Heart right ventricle (tissue), 16 donors: ENCODE measurements around the gene TTC23. TPM values are rescaled to one million over a fixed set of nuclear protein-coding genes. Genes with fewer than 3 reads are reported as not detected.

Experiments
- ATAC-seq, 8 donors: fragments of 200-7000 bp; cut with Tn5 transposase; one replicate each; pipeline ENCODE4 v1.9.1; 2020; ENCODE audit warnings: mild to moderate bottlenecking in 8 of 8, moderate library complexity in 8 of 8, moderate number of reproducible peaks in 1 of 8
- DNase-seq, 2 donors: peaks; one replicate each; pipeline ENCODE4 v3.0.0-alpha.2; 2020
- H3K27ac ChIP-seq, 10 donors: fragments of 200-600 bp; sonication (generic) in 2 of 10; one replicate each; pipeline versions ENCODE4 v1.5.0 to v1.8.0; 2020 to 2022; ENCODE audit warnings: mild to moderate bottlenecking in 3 of 10
- H3K27me3 ChIP-seq, 7 donors: fragments of 200-600 bp; one replicate each; pipeline ENCODE4 v1.8.0; 2021 to 2022; ENCODE audit warnings: mild to moderate bottlenecking in 2 of 7
- H3K36me3 ChIP-seq, 9 donors: fragments of 200-600 bp; sonication (generic) in 1 of 9; one replicate each; pipeline versions ENCODE4 v1.5.0 to v1.8.0; 2020 to 2022; ENCODE audit warnings: mild to moderate bottlenecking in 2 of 9
- H3K4me1 ChIP-seq, 9 donors: fragments of 200-600 bp; sonication (generic) in 1 of 9; one replicate each; pipeline versions ENCODE4 v1.5.0 to v1.8.0; 2020 to 2022; ENCODE audit warnings: mild to moderate bottlenecking in 4 of 9
- H3K4me3 ChIP-seq, 10 donors: fragments of 200-600 bp; sonication (generic) in 2 of 10; one replicate each; pipeline versions ENCODE4 v1.5.0 to v1.8.0; 2020 to 2022; ENCODE audit warnings: mild to moderate bottlenecking in 7 of 10, moderate library complexity in 2 of 10
- H3K9me3 ChIP-seq, 11 donors: fragments of 200-600 bp in 10 of 11; sonication (generic) in 2 of 11; one replicate each; pipeline versions ENCODE4 v1.5.0 to v1.8.0; 2013 to 2022; ENCODE audit warnings: mild to moderate bottlenecking in 2 of 11, control low read depth in 1 of 11, moderate library complexity in 1 of 11
- CTCF ChIP-seq, 9 donors: fragments of 200-600 bp; sonication (generic) in 2 of 9; IDR thresholded peaks; one replicate each; pipeline versions ENCODE4 v1.5.0 to v1.8.0; 2021 to 2022; ENCODE audit warnings: antibody characterized with exemption in 9 of 9, mild to moderate bottlenecking in 5 of 9, moderate library complexity in 1 of 9
- WGBS, 2 donors: extraction: QIAGEN DNeasy Blood & Tissue Kit; methylation state at CpG; one replicate each; pipeline ENCODE4 v1.1.7; 2013; ENCODE audit warnings: inconsistent platforms in 1 of 2; 5-methylcytosine and 5-hydroxymethylcytosine counted together
- intact Hi-C, 10 donors: fragments of 100-400 bp; cut with DNase I; formaldehyde crosslinking; loops; one replicate each; pipeline versions ENCODE4 v1.11.1 to v1.14.2; 2022
- long read RNA-seq, 3 donors: library from polyadenylated mRNA; unstranded; transcript quantifications; one replicate each; pipeline ENCODE4 v2.0.0, GENCODE V29; 2020 to 2021
- polyA plus RNA-seq, 2 donors: library from polyadenylated mRNA; stranded (reverse); fragments of 200-250 nt; gene quantifications; one replicate each; pipeline ENCODE4 v1.2.3, GENCODE V29; 2013
- total RNA-seq, 10 donors: library from RNA; stranded (reverse); fragmentation: NEBNext Ultra II Directional in 3 of 10; extraction: Animal tissue kit (Norgen Biotek cat#: 25700) in 3 of 10; gene quantifications; one replicate each; pipeline versions ENCODE4 v1.2.1 to v1.2.4, GENCODE V29; 2021 to 2023
- donor health status: Arrhythmogenic right ventricular cardiomyopathy.
- donor health status: ischemic (EF 13 %, LVEDD 7.1; RV severe dilation, severe dysfunction).
- donor health status: healthy with polysubstance abuse.
- donor health status: DM: no; HTN: yes; CAD: no.
- donor health status: DM: no; HTN: no; CAD: no.
- donor health status: ischemic (EF 25% LVEDD 6.9; RV normal size, moderate dysfunction).
- donor health status: ischemic (EF 25% LVEDD 5.7; RV mildly dilated, moderate dysfunction).
- donor health status: healthy.
- donor health status: DM: yes; HTN: yes; CAD: no.
- donor health status: Ischemic cardiomyopathy.
- donor health status: ischemic (EF 35%, LVEDD 5.7; RV mildly dilated, moderate dysfunction).
- donor health status: nonischemic (EF 11% LVEDD 7.7; RV severe dilation, severe dysfunction).
- donor health status: DM: yes; HTN: yes; CAD: no.
- donor health status: PGD.
- donor health status: ischemic (EF 29% LVEDD 5.4; RV normal size, mild dysfunction).
- donor health status: nonischemic (EF 23%, LVEDD 6.1; RV moderate dilation, normal function).

Gene TTC23
- total RNA-seq (10 to 100 TPM in 7 of 10 donors, 1 to 10 TPM in 3; 7.3 to 16.9 (median 11.8) TPM), polyA plus RNA-seq (1 to 10 TPM; 6.0 to 8.1 TPM)
- long read RNA-seq, donor 1, partial matches to known transcripts: 0 of 6 reads
- long read RNA-seq, donor 1, other reads (novel, unspliced or antisense): 6 of 6 reads
- long read RNA-seq, donor 2, partial matches to known transcripts: 1 of 6 reads
- long read RNA-seq, donor 2, other reads (novel, unspliced or antisense): 5 of 6 reads
- long read RNA-seq, donor 3, partial matches to known transcripts: 6 of 18 reads
- long read RNA-seq, donor 3, other reads (novel, unspliced or antisense): 12 of 18 reads

GRCh38 chr15:99249270-99249841, at the start of gene TTC23:
TTC23 (minus strand) TSS chr15:99249581; CDS start chr15:99228712, 20,869 bp downstream.
- Histone ChIP-seq H3K4me1 (peaks cover 4 to 53% (median 27%) of the 10 kb centered on the region in 9 donors), H3K27ac (peak within 1 kb of the TSS; percentile 66 to 95 (median 92)), H3K36me3 (peaks cover 0 to 9% (median 0%) of the 10 kb centered on the region in 9 donors), H3K27me3 (no peaks in the 10 kb centered on the region), H3K9me3 (no peaks in the 10 kb centered on the region), H3K4me3 (peak within 1 kb of the TSS; percentile 51 to 88 (median 80))
- no peak for TF ChIP-seq CTCF (IDR thresholded peaks at IDR 0.05)
- WGBS, 2 donors: 1 to 15% methylated on average over 14 of the region's 14 CpGs
- peak in 7 of 8 donors; percentile 14 to 58 (median 39) for ATAC-seq
- DNase-seq: peak in 1 of 2 donors; percentile 54
- intact Hi-C loops: no loop called here

- Histone ChIP-seq H3K4me1 (no peaks in the 10 kb centered on the region), H3K36me3 (peaks cover 0 to 17% (median 0%) of the 10 kb centered on the region in 9 donors), H3K4me3 (no peak overlapping the region), H3K27ac (no peak overlapping the region), H3K9me3 (peaks cover 0 to 8% (median 0%) of the 10 kb centered on the region in 11 donors), H3K27me3 (no peaks in the 10 kb centered on the region)
- no peak for DNase-seq
- TF ChIP-seq CTCF (IDR thresholded peaks at IDR 0.05): no peak
- ATAC-seq: no peak
- intact Hi-C loops: loop anchor here in 3 of 10 donors (10.0 kb wide), 2 partner anchors 68 to 98 kb away; no protein-coding TSS in a partner anchor
- WGBS, 2 donors: 92 to 93% methylated on average over 2 of the region's 2 CpGs
Observed at GRCh38 chr15:99296386-99296785, 47.0 kb upstream of the TTC23 start.

- no peak for TF ChIP-seq CTCF (IDR thresholded peaks at IDR 0.05)
- intact Hi-C loops: loop anchor here in 3 of 10 donors (10.0 kb wide), 2 partner anchors 69 to 99 kb away; no protein-coding TSS in a partner anchor
- DNase-seq: no peak
- no peaks in the 10 kb centered on the region for H3K4me1 ChIP-seq
- no peak overlapping the region for H3K27ac ChIP-seq
- peaks cover 0 to 8% (median 0%) of the 10 kb centered on the region in 11 donors for H3K9me3 ChIP-seq
- H3K36me3 ChIP-seq: peaks cover 0 to 17% (median 0%) of the 10 kb centered on the region in 9 donors
- ATAC-seq: no peak
- H3K27me3 ChIP-seq: no peaks in the 10 kb centered on the region
- no peak overlapping the region for H3K4me3 ChIP-seq
Observed at GRCh38 chr15:99295840-99296239, 46.5 kb upstream of the TTC23 start.

GRCh38 chr15:99291643-99292042, 42.3 kb upstream of the TTC23 start:
- H3K27me3 ChIP-seq: no peaks in the 10 kb centered on the region
- intact Hi-C loops: loop anchor here in 3 of 10 donors (10.0 kb wide), 2 partner anchors 73 to 103 kb away; no protein-coding TSS in a partner anchor
- DNase-seq (no peak), ATAC-seq (no peak)
- no peak overlapping the region for H3K4me3 ChIP-seq
- peaks cover 0 to 8% (median 0%) of the 10 kb centered on the region in 11 donors for H3K9me3 ChIP-seq
- TF ChIP-seq CTCF (IDR thresholded peaks at IDR 0.05): no peak
- peaks cover 0 to 30% (median 0%) of the 10 kb centered on the region in 9 donors for H3K36me3 ChIP-seq
- H3K4me1 ChIP-seq: peaks cover 0 to 4% (median 0%) of the 10 kb centered on the region in 9 donors
- H3K27ac ChIP-seq: no peak overlapping the region
